WTC11 (cell line): ENCODE results near the gene SFRP2. TPM values are rescaled to one million over a fixed set of nuclear protein-coding genes. Genes with fewer than 3 reads are reported as not detected.

Source experiments
- ATAC-seq: fragments of 200-7000 bp; cut with Tn5 transposase; 2 replicates; pipeline ENCODE4 v1.10.0; 2021; ENCODE audit warnings: mild to moderate bottlenecking, moderate library complexity
- CTCF ChIA-PET: fragments of 300-600 bp; sonication (Branson Sonifier 250); formaldehyde crosslinking; loops from one replicate; lab custom pipeline; 2021; ENCODE audit warnings: antibody characterized with exemption; lab: Charles Lee
- POLR2A ChIA-PET: fragments of 350-600 bp; sonication (Branson Sonifier 250); formaldehyde crosslinking; loops from one replicate; lab custom pipeline; 2021; ENCODE audit warnings: antibody characterized with exemption; lab: Charles Lee
- DNase-seq: peaks from one replicate; pipeline ENCODE4 v3.0.0; 2021; ENCODE audit warnings: low spot score
- H3K27ac Mint-ChIP-seq: 2 replicates; pipeline ENCODE4 v1.8.0; 2021; ENCODE audit warnings: mixed read lengths
- H3K27me3 Mint-ChIP-seq: 2 replicates; pipeline ENCODE4 v1.8.0; 2021; ENCODE audit warnings: low read depth, mild to moderate bottlenecking, moderate library complexity, mixed read lengths
- H3K36me3 Mint-ChIP-seq: 2 replicates; pipeline ENCODE4 v1.8.0; 2021; ENCODE audit warnings: mixed read lengths
- H3K4me1 Mint-ChIP-seq: 2 replicates; pipeline ENCODE4 v1.8.0; 2022; ENCODE audit warnings: mixed read lengths
- H3K4me3 Mint-ChIP-seq: 2 replicates; pipeline ENCODE4 v1.8.0; 2021; ENCODE audit warnings: mild to moderate bottlenecking, moderate library complexity, mixed read lengths
- H3K9me3 Mint-ChIP-seq: 2 replicates; pipeline ENCODE4 v1.8.0; 2021; ENCODE audit warnings: mixed read lengths
- ATF3 ChIP-seq: sonication (generic); formaldehyde crosslinking; conservative IDR thresholded peaks from 2 replicates; pipeline ENCODE4 v1.8.1; 2022; ENCODE audit warnings: mild to moderate bottlenecking, missing genetic modification reagents
- FOXK1 ChIP-seq: sonication (generic); formaldehyde crosslinking; IDR thresholded peaks from 2 replicates; pipeline ENCODE4 v1.8.0; 2022; ENCODE audit warnings: mild to moderate bottlenecking, moderate library complexity, missing genetic modification reagents
- FOXP1 ChIP-seq: sonication (generic); formaldehyde crosslinking; IDR thresholded peaks from 2 replicates; pipeline ENCODE4 v1.8.0; 2022; ENCODE audit warnings: missing genetic modification reagents, mild to moderate bottlenecking, moderate library complexity, borderline replicate concordance
- NR3C1 ChIP-seq: sonication (generic); formaldehyde crosslinking; conservative IDR thresholded peaks from 2 replicates; pipeline ENCODE4 v1.8.1; 2023; ENCODE audit warnings: low read depth, mild to moderate bottlenecking, missing genetic modification reagents
- PREB ChIP-seq: sonication (generic); formaldehyde crosslinking; IDR thresholded peaks from 2 replicates; pipeline ENCODE4 v1.8.1; 2022; ENCODE audit warnings: mild to moderate bottlenecking, missing genetic modification reagents, moderate library complexity, borderline replicate concordance
- SP1 ChIP-seq: sonication (generic); formaldehyde crosslinking; conservative IDR thresholded peaks from 2 replicates; pipeline ENCODE4 v1.8.1; 2022; ENCODE audit warnings: missing genetic modification reagents
- ZNF281 ChIP-seq: sonication (generic); formaldehyde crosslinking; IDR thresholded peaks from 2 replicates; pipeline ENCODE4 v1.8.0; 2023; ENCODE audit warnings: mild to moderate bottlenecking, missing genetic modification reagents
- ZNF317 ChIP-seq: sonication (generic); formaldehyde crosslinking; IDR thresholded peaks from 2 replicates; pipeline ENCODE4 v1.8.1; 2023; ENCODE audit warnings: low read depth, mild to moderate bottlenecking, moderate library complexity, missing genetic modification reagents, borderline replicate concordance
- ZNF423 ChIP-seq: fragments of 250-450 bp; sonication (Bioruptor Pico); IDR thresholded peaks from 2 replicates; pipeline ENCODE4 v2.1.2; 2022; ENCODE audit warnings: mild to moderate bottlenecking, moderate library complexity
- total RNA-seq: library from RNA; stranded (reverse); gene quantifications from 3 replicates; pipeline ENCODE4 v1.2.3, GENCODE V29; 2021
- TF ChIP-seq, protein P1 (sequence below): fragments of 250-450 bp; sonication (Bioruptor Pico); IDR thresholded peaks from 2 replicates; pipeline ENCODE4 v1.9.0; 2021; ENCODE audit warnings: mild to moderate bottlenecking
- TF ChIP-seq, protein P2 (sequence below): sonication (generic); formaldehyde crosslinking; IDR thresholded peaks from 2 replicates; pipeline ENCODE4 v1.8.0; 2023; ENCODE audit warnings: missing genetic modification reagents
- TF ChIP-seq, protein P3 (sequence below): sonication (generic); formaldehyde crosslinking; IDR thresholded peaks from 2 replicates; pipeline ENCODE4 v1.8.1; 2023; ENCODE audit warnings: mild to moderate bottlenecking, missing genetic modification reagents, moderate library complexity
- TF ChIP-seq, protein P4 (sequence below): sonication (generic); formaldehyde crosslinking; IDR thresholded peaks from 2 replicates; pipeline ENCODE4 v1.8.1; 2022; ENCODE audit warnings: low read depth, mild to moderate bottlenecking, moderate library complexity, missing genetic modification reagents, borderline replicate concordance

The SFRP2 gene
- total RNA-seq, 1 experiment from 2014 or later: 417 TPM

GRCh38 chr4:153781280-153781679, 7.6 kb downstream of the SFRP2 start:
- H3K36me3 Mint-ChIP-seq: peaks cover 74% of the 10 kb centered on the region
- ChIA-PET POLR2A (interaction anchor here (1.4 to 1.9 kb wide), 2 partner anchors 9 to 12 kb away, joined by 6 to 17 read pairs; no protein-coding TSS in a partner anchor), CTCF (interaction anchor here (0.9 to 2.4 kb wide), 9 partner anchors 8 to 301 kb away, joined by 3 to 21 read pairs (median 8); no protein-coding TSS in a partner anchor)

DNA sequence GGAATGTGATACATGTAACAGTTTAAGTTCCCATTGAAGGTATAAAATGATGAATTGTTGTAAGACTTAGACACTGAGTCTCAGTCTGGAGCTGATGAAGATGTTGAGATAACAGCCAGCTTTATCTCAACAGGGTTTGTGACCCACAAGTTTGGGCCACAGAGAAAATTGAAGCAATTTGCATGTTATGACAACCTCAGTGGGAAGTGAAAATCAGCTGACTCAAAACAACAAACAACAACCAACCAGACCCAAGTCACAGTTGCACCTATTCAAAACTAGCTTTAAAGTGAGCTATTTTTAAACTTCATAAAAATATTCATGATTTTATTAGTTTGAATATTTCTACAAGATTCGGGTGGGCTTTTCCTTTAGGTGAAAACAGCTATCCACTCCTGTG, 8.0 kb downstream of the SFRP2 start:
- Mint-ChIP-seq H3K4me1 (peaks cover 64% of the 10 kb centered on the region), H3K36me3 (peaks cover 70% of the 10 kb centered on the region), H3K4me3 (no peak overlapping the region), H3K9me3 (peaks cover 10% of the 10 kb centered on the region), H3K27me3 (no peaks in the 10 kb centered on the region), H3K27ac (peak overlapping the region; percentile 80; the same call in 1 of the 2 replicates)
- ChIA-PET POLR2A (interaction anchor here (1.4 to 1.9 kb wide), 2 partner anchors 10 to 12 kb away, joined by 6 to 17 read pairs; no protein-coding TSS in a partner anchor), CTCF (interaction anchor here (0.9 to 2.4 kb wide), 9 partner anchors 8 to 302 kb away, joined by 3 to 21 read pairs (median 8); no protein-coding TSS in a partner anchor)
- no peak for DNase-seq
- no peak for ATAC-seq
- TF ChIP-seq, protein P1, sequence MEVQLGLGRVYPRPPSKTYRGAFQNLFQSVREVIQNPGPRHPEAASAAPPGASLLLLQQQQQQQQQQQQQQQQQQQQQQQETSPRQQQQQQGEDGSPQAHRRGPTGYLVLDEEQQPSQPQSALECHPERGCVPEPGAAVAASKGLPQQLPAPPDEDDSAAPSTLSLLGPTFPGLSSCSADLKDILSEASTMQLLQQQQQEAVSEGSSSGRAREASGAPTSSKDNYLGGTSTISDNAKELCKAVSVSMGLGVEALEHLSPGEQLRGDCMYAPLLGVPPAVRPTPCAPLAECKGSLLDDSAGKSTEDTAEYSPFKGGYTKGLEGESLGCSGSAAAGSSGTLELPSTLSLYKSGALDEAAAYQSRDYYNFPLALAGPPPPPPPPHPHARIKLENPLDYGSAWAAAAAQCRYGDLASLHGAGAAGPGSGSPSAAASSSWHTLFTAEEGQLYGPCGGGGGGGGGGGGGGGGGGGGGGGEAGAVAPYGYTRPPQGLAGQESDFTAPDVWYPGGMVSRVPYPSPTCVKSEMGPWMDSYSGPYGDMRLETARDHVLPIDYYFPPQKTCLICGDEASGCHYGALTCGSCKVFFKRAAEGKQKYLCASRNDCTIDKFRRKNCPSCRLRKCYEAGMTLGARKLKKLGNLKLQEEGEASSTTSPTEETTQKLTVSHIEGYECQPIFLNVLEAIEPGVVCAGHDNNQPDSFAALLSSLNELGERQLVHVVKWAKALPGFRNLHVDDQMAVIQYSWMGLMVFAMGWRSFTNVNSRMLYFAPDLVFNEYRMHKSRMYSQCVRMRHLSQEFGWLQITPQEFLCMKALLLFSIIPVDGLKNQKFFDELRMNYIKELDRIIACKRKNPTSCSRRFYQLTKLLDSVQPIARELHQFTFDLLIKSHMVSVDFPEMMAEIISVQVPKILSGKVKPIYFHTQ (CRISPR knock-in tag): no peak
- no peak for TF ChIP-seq NR3C1
- no peak for TF ChIP-seq SP1 (CRISPR knock-in tag)
- TF ChIP-seq ATF3 (CRISPR knock-in tag): no peak
- TF ChIP-seq, protein P2, sequence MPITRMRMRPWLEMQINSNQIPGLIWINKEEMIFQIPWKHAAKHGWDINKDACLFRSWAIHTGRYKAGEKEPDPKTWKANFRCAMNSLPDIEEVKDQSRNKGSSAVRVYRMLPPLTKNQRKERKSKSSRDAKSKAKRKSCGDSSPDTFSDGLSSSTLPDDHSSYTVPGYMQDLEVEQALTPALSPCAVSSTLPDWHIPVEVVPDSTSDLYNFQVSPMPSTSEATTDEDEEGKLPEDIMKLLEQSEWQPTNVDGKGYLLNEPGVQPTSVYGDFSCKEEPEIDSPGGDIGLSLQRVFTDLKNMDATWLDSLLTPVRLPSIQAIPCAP (CRISPR knock-in tag): no peak
- no peak for TF ChIP-seq ZNF317 (CRISPR knock-in tag)
- TF ChIP-seq, protein P3, sequence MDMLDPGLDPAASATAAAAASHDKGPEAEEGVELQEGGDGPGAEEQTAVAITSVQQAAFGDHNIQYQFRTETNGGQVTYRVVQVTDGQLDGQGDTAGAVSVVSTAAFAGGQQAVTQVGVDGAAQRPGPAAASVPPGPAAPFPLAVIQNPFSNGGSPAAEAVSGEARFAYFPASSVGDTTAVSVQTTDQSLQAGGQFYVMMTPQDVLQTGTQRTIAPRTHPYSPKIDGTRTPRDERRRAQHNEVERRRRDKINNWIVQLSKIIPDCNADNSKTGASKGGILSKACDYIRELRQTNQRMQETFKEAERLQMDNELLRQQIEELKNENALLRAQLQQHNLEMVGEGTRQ (CRISPR knock-in tag): no peak
- TF ChIP-seq ZNF423 (CRISPR knock-in tag): no peak
- TF ChIP-seq FOXK1 (CRISPR knock-in tag): no peak
- TF ChIP-seq ZNF281 (CRISPR knock-in tag): no peak
- TF ChIP-seq, protein P4, sequence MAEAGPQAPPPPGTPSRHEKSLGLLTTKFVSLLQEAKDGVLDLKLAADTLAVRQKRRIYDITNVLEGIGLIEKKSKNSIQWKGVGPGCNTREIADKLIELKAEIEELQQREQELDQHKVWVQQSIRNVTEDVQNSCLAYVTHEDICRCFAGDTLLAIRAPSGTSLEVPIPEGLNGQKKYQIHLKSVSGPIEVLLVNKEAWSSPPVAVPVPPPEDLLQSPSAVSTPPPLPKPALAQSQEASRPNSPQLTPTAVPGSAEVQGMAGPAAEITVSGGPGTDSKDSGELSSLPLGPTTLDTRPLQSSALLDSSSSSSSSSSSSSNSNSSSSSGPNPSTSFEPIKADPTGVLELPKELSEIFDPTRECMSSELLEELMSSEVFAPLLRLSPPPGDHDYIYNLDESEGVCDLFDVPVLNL (CRISPR knock-in tag): no peak
- TF ChIP-seq FOXP1 (CRISPR knock-in tag): no peak

More at GRCh38 chr4:153781280-153781679, 7.6 kb downstream of the SFRP2 start:
- TF ChIP-seq PREB (CRISPR knock-in tag) (no peak), FOXP1 (CRISPR knock-in tag) (peak; percentile 21; the same call in 1 of the 2 replicates)
- peak; percentile 27 for ATAC-seq
- peaks cover 10% of the 10 kb centered on the region for H3K9me3 Mint-ChIP-seq
- H3K27ac Mint-ChIP-seq: peak overlapping the region; percentile 89
- H3K4me1 Mint-ChIP-seq: peaks cover 64% of the 10 kb centered on the region
- no peak for DNase-seq
- no peaks in the 10 kb centered on the region for H3K27me3 Mint-ChIP-seq
- H3K4me3 Mint-ChIP-seq: no peak overlapping the region
